Lower leg skin (tissue), 4 donors: ENCODE measurements around the gene CCDC149. TPM values are rescaled to one million over a fixed set of nuclear protein-coding genes. Genes with fewer than 3 reads are reported as not detected.
"Not testable (repeated sequence)": the region's sequence is repeated elsewhere in the genome, so short reads cannot be mapped to it uniquely, and the experiment has no call there.

ENCODE experiments used
- DNase-seq, 2 donors: peaks; one replicate each; pipeline ENCODE4 v3.0.0-alpha.2; 2019; ENCODE audit warnings: low spot score in 2 of 2
- H3K4me3 ChIP-seq: fragments of 200-600 bp; sonication (generic); 2 replicates; pipeline ENCODE4 v1.5.1; 2017; ENCODE audit warnings: mild to moderate bottlenecking, low read depth; ENCODE audit not compliant: poor library complexity, severe bottlenecking
- CTCF ChIP-seq, 3 donors: fragments of 450-650 bp; IDR thresholded peaks; one replicate each; pipeline ENCODE4 v1.5.1; 2016; ENCODE audit warnings: antibody characterized with exemption in 3 of 3, mild to moderate bottlenecking in 3 of 3, moderate library complexity in 2 of 3
- POLR2A ChIP-seq, 2 donors: fragments of 450-650 bp; IDR thresholded peaks; one replicate each; pipeline ENCODE4 v1.6.1; 2016 to 2017; ENCODE audit warnings: antibody characterized with exemption in 2 of 2, mild to moderate bottlenecking in 1 of 2, moderate library complexity in 1 of 2
- WGBS, 2 donors: methylation state at CpG; one replicate each; pipeline ENCODE4 v1.1.5; 2018; 5-methylcytosine and 5-hydroxymethylcytosine counted together
- intact Hi-C: fragments of 100-400 bp; cut with DNase I; formaldehyde crosslinking; loops from one replicate; pipeline ENCODE4 v1.15.0; 2023; ENCODE audit warnings: low total_unique reads
- total RNA-seq, 4 donors: library from RNA; depleted of rRNA; stranded (reverse); fragments of >200 nt; gene quantifications; one replicate each; pipeline ENCODE4 v1.1.0, GENCODE V29; 2016

CCDC149 gene
- total RNA-seq, 4 donors from 2014 or later, result 6.2 to 12.5 (median 11.2) TPM

GRCh38 chr4:24914460-24914859 lies 1.6 kb upstream of the CCDC149 start:
- intact Hi-C loops, result no loop called here
- no peak overlapping the region for H3K4me3 ChIP-seq
- DNase-seq, result peak in 1 of 2 donors; percentile 49
- WGBS, 2 donors, result 80 to 83% methylated on average over 6 of the region's 6 CpGs
- TF ChIP-seq POLR2A (IDR thresholded peaks at IDR 0.05) (no peak), CTCF (IDR thresholded peaks at IDR 0.05) (no peak)

GRCh38 chr4:24913119-24913485 lies 260 bp upstream of the CCDC149 start:
- TF ChIP-seq CTCF (IDR thresholded peaks at IDR 0.05) (no peak), POLR2A (IDR thresholded peaks at IDR 0.05) (no peak)
- intact Hi-C loops, result no loop called here
- H3K4me3 ChIP-seq, result no peak overlapping the region
- 17 to 47% methylated on average over 9 to 25 of the region's 25 CpGs for WGBS, 2 donors
- DNase-seq, result no peak

- 90 to 96% methylated on average over 1 of the region's 1 CpG for WGBS, 2 donors
- intact Hi-C loops, result no loop called here
- TF ChIP-seq CTCF (IDR thresholded peaks at IDR 0.05), result no peak
- TF ChIP-seq POLR2A (IDR thresholded peaks at IDR 0.05), result no peak
- no peak overlapping the region for H3K4me3 ChIP-seq
- no peak for DNase-seq
Measured at GRCh38 chr4:24910499-24910898, 2.3 kb downstream of the CCDC149 start.

GRCh38 chr4:24909606-24910005 lies 3.2 kb downstream of the CCDC149 start:
- 95 to 100% methylated on average over 3 of the region's 3 CpGs for WGBS, 2 donors
- DNase-seq, intact Hi-C loops, H3K4me3 ChIP-seq: not testable (repeated sequence)

GRCh38 chr4:24897639-24898038 lies 15.2 kb downstream of the CCDC149 start:
- TF ChIP-seq POLR2A (IDR thresholded peaks at IDR 0.05), result no peak
- TF ChIP-seq CTCF (IDR thresholded peaks at IDR 0.05), result no peak
- H3K4me3 ChIP-seq, result no peak overlapping the region
- intact Hi-C loops, result no loop called here
- no peak for DNase-seq
- WGBS, 2 donors, result 73 to 74% methylated on average over 6 of the region's 6 CpGs

- DNase-seq, result no peak
- TF ChIP-seq CTCF (IDR thresholded peaks at IDR 0.05) (no peak), POLR2A (IDR thresholded peaks at IDR 0.05) (no peak)
- no peak overlapping the region for H3K4me3 ChIP-seq
- intact Hi-C loops, result no loop called here
- WGBS, 2 donors, result 79 to 84% methylated on average over 5 of the region's 5 CpGs
Measured at GRCh38 chr4:24896977-24897376, 15.9 kb downstream of the CCDC149 start.
